UCSD-AML1 (cell line): ENCODE measurements around the gene PEX5.
"Not testable (repeated sequence)": the region's sequence is repeated elsewhere in the genome, so short reads cannot be mapped to it uniquely, and the experiment has no call there.

Experiments used
- DNase-seq: peaks from one replicate; lab custom pipeline; 2025; ENCODE audit not compliant: unreplicated experiment; lab: John Stamatoyannopoulos, UW

Gene PEX5

GRCh38 chr12:7210642-7211151 is 21.2 kb downstream of the PEX5 start:
- DNase-seq = no peak

- DNase-seq = no peak
Measured at GRCh38 chr12:7212678-7213077, 23.2 kb downstream of the PEX5 start.

- DNase-seq = not testable (repeated sequence)
Measured at GRCh38 chr12:7213745-7214144, 24.3 kb downstream of the PEX5 start.

- no peak for DNase-seq
Measured at GRCh38 chr12:7217475-7218069, 28.1 kb downstream of the PEX5 start.

- peak; percentile 28 for DNase-seq
Measured at GRCh38 chr12:7219599-7220243, 30.2 kb downstream of the PEX5 start.

GRCh38 chr12:7221486-7221885 is 32.0 kb downstream of the PEX5 start:
- no peak for DNase-seq

GRCh38 chr12:7229741-7230140 is 40.3 kb downstream of the PEX5 start:
- no peak for DNase-seq

- DNase-seq = no peak
Measured at GRCh38 chr12:7241404-7242005, 52.0 kb downstream of the PEX5 start.

- DNase-seq = no peak
Measured at GRCh38 chr12:7242176-7243101, 53.0 kb downstream of the PEX5 start.

- DNase-seq = not testable (repeated sequence)
Measured at GRCh38 chr12:7251328-7251996, 62.0 kb downstream of the PEX5 start.

GRCh38 chr12:7259060-7259459 is 69.6 kb downstream of the PEX5 start:
- no peak for DNase-seq
